ENCODE measurements around the gene ZNF324. TPM values are rescaled to one million over a fixed set of nuclear protein-coding genes. Genes with fewer than 3 reads are reported as not detected.

Gene ZNF324
- polyA plus RNA-seq, 1 of the 3 experiments (the other 2 are of a cell fraction) = 5.6 TPM

- Histone ChIP-seq H3K27me3 (ENCODE audit: insufficient read depth) (no peaks in the 10 kb centered on the region), H3K9me2 (no peaks in the 10 kb centered on the region), H3F3A (replicated peaks; ENCODE audit: insufficient read depth) (peaks cover 19% of the 10 kb centered on the region), H3K4me2 (no peak overlapping the region), H3K9ac (no peak overlapping the region), H3K27ac (ENCODE audit: low read depth in 2 of 2, low read length in 1 of 2) (no peak overlapping the region), H3K9me3 (no peaks in the 10 kb centered on the region), H3K36me3 (replicated peaks in 1 of 2; ENCODE audit: control insufficient read depth in 1 of 2, insufficient read depth in 2 of 2, low read length in 1 of 2) (no peaks in the 10 kb centered on the region), H3K79me2 (ENCODE audit: insufficient read depth) (peaks cover 21% of the 10 kb centered on the region), H2AFZ (ENCODE audit: low read depth) (no peak overlapping the region), H3K4me1 (ENCODE audit: control insufficient read depth in 1 of 2, insufficient read depth in 2 of 2, low read depth in 1 of 2, low read length in 1 of 2) (peaks cover 0 to 13% of the 10 kb centered on the region in 2 experiments; a peak in 1 of 4 replicates), H4K20me1 (ENCODE audit: insufficient read depth) (no peaks in the 10 kb centered on the region; the same call in 1 of the 2 replicates), H3K4me3 (ENCODE audit: low read depth in 2 of 2, low read length in 1 of 2) (no peak overlapping the region)
- ChIA-PET POLR2A (no interaction called here), CTCF (interaction anchor here (1.9 kb wide), 1 partner anchor 32 kb away, joined by 5 read pairs; the partner anchor contains the start of gene CHMP2A)
- TF ChIP-seq FOXJ3 (CRISPR knock-in tag; IDR thresholded peaks at IDR 0.05) = no peak
- no peak for TF ChIP-seq SMC3 (IDR thresholded peaks at IDR 0.05; ENCODE audit: low read depth, low read length)
- TF ChIP-seq ZBTB33 (IDR thresholded peaks at IDR 0.05; ENCODE audit: borderline replicate concordance, low read depth) = no peak
- no peak for TF ChIP-seq POLR2AphosphoS5 (IDR thresholded peaks at IDR 0.05; ENCODE audit: low read depth, low read length)
- TF ChIP-seq REST (IDR thresholded peaks at IDR 0.05; ENCODE audit: low read depth, low read length) = no peak
- TF ChIP-seq CHD2 (IDR thresholded peaks at IDR 0.05; ENCODE audit: low read length, partially characterized antibody) = no peak
- DNase-seq = no peak
- 81% methylated on average over 3 of the region's 3 CpGs for WGBS (ENCODE audit: low lambda C conversion rate)
Measured at GRCh38 chr19:58522709-58523108, 55.8 kb downstream of the ZNF324 start.

Small RNA genes within 50 kb of the gene (small RNA-seq; reads per million reads assigned to genes)
- gene RN7SL693P (0 reads per million in 7 experiments), gene RNU6-1337P (0 reads per million in 7 experiments)

Other genes with a start within 250 kb of the ZNF324 start
- gene ZNF544, start 238.2 kb upstream of the ZNF324 start, polyA plus RNA-seq (2012; rRNA removed) = 0.58 and 0.89 TPM in 2 replicates
- gene ZNF8, start 188.1 kb upstream of the ZNF324 start, polyA plus RNA-seq (2012; rRNA removed) = 1.4 and 1.8 TPM in 2 replicates
- gene ERVK3-1, start 161.7 kb upstream of the ZNF324 start, polyA plus RNA-seq (2012; rRNA removed) = 69.4 and 85.3 TPM in 2 replicates
- gene ZSCAN22, start 140.1 kb upstream of the ZNF324 start, polyA plus RNA-seq (2012; rRNA removed) = 2.3 and 2.9 TPM in 2 replicates
- gene A1BG, start 113.6 kb upstream of the ZNF324 start, polyA plus RNA-seq (2012; rRNA removed) = 61.4 and 62.6 TPM in 2 replicates
- 1.0 and 1.1 TPM in 2 replicates for gene ZNF497, start 104.3 kb upstream of the ZNF324 start, polyA plus RNA-seq (2012; rRNA removed)
- 1.2 and 1.6 TPM in 2 replicates for gene ZNF837, start 86.0 kb upstream of the ZNF324 start, polyA plus RNA-seq (2012; rRNA removed)
- 3,905 and 4,334 TPM in 2 replicates for gene RPS5, start 79.8 kb upstream of the ZNF324 start, polyA plus RNA-seq (2012; rRNA removed)
- gene RNF225, start 71.4 kb upstream of the ZNF324 start, polyA plus RNA-seq (2012; rRNA removed) = 0.13 TPM in 1 of 2 replicates, not detected in the other
- 9.4 and 12.0 TPM in 2 replicates for gene ZNF584, start 58.4 kb upstream of the ZNF324 start, polyA plus RNA-seq (2012; rRNA removed)
- gene ZNF132, start 26.9 kb upstream of the ZNF324 start, polyA plus RNA-seq (2012; rRNA removed) = 1.3 and 1.9 TPM in 2 replicates
- 2.9 and 3.8 TPM in 2 replicates for gene ZNF324B, start 15.5 kb upstream of the ZNF324 start, polyA plus RNA-seq (2012; rRNA removed)
- gene ZNF446, start 9.3 kb downstream of the ZNF324 start, polyA plus RNA-seq (2012; rRNA removed) = 6.9 and 7.0 TPM in 2 replicates
- 50.5 and 57.3 TPM in 2 replicates for gene SLC27A5, start 44.9 kb downstream of the ZNF324 start, polyA plus RNA-seq (2012; rRNA removed)
- gene ZBTB45, start 52.7 kb downstream of the ZNF324 start, polyA plus RNA-seq (2012; rRNA removed) = 7.9 and 11.3 TPM in 2 replicates
- 321 and 594 TPM in 2 replicates for gene TRIM28, start 77.0 kb downstream of the ZNF324 start, polyA plus RNA-seq (2012; rRNA removed)
- gene CHMP2A, start 88.0 kb downstream of the ZNF324 start, polyA plus RNA-seq (2012; rRNA removed) = 308 and 381 TPM in 2 replicates
- 109 and 135 TPM in 2 replicates for gene UBE2M, start 91.5 kb downstream of the ZNF324 start, polyA plus RNA-seq (2012; rRNA removed)
- 31.8 and 38.4 TPM in 2 replicates for gene MZF1, start 106.3 kb downstream of the ZNF324 start, polyA plus RNA-seq (2012; rRNA removed)